ENCODE data around the gene TTLL10. TPM values are rescaled to one million over a fixed set of nuclear protein-coding genes. Genes with fewer than 3 reads are reported as not detected.

Gene TTLL10
- total and polyA plus RNA-seq, 2 of the 8 experiments (the other 6 are each of a cell fraction or from before 2014, with no cell fraction given): 1.1 to 1.7 TPM

DNA sequence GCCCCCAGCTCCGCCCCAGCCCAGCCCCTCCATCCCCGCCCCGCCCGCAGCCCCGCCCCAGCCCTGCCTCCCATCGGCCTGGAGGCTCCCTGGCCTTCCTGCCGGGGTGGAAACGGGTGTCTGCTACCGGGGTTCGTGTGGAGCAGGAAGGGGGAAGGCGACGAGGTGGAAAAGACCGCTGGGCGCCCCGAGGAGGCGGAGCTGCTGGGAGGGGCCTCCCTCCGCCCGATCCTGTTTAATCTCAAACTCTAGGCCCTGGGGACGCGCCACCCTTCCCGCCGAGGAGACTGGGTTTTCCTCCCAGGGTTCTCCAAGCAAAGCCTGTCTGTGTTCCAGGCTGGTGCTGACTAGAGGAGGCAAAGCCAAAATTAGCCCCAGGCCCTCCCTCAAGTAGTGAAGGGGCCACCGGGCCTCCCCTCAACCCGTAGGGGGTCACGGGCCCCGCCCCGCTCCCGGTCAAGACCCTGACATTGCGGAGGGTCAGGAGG, 16.2 kb upstream of the TTLL10 start:
- 1% methylated on average over 16 of the region's 29 CpGs; no CpG with 5 or more reads in 1 of the 2 experiments for WGBS, 2 experiments (ENCODE audit: extremely low coverage in 1 of 2, insufficient coverage in 1 of 2, insufficient read length in 1 of 2, insufficient replicate concordance in 2 of 2, low coverage in 1 of 2, low lambda C conversion rate in 2 of 2, missing lambda C conversion rate in 1 of 2)

More for the DNA sequence above, 16.2 kb upstream of the TTLL10 start:
- Histone ChIP-seq H3K4me1 (replicated peaks in 1 of 4; ENCODE audit: control insufficient read depth in 3 of 4, insufficient read depth in 4 of 4, low read length in 3 of 4) (peaks cover 0 to 22% (median 16%) of the 10 kb centered on the region in 4 experiments; a peak in 6 of 7 replicates), H3K4me3 (ENCODE audit: extremely low read depth in 1 of 4, insufficient read depth in 2 of 4, low read depth in 3 of 4, low read length in 4 of 4) (peak overlapping the region; percentile 22 to 68 (median 54)), H3K9ac (replicated peaks in 1 of 4; ENCODE audit: extremely low read depth in 1 of 4, low read depth in 3 of 4, low read length in 3 of 4) (peak overlapping the region in 3 of 4 experiments; percentile 20 to 53 (median 25); a peak in 2 of 7 replicates), H3K4ac (replicated peaks; ENCODE audit: insufficient read length, low read depth, low read length) (peak overlapping the region; percentile 32), H3K56ac (replicated peaks; ENCODE audit: insufficient read length, low read depth, low read length) (peak overlapping the region; percentile 77), H2BK5ac (ENCODE audit: low read depth, low read length) (peak overlapping the region; percentile 92; the same call in 1 of the 2 replicates), H3K27ac (ENCODE audit: low read depth, low read length) (peak overlapping the region; percentile 56; the same call in 1 of the 2 replicates), H3K9me3 (ENCODE audit: insufficient read depth in 2 of 2, low read depth in 1 of 2, low read length in 1 of 2) (peaks cover 9% of the 10 kb centered on the region in 2 experiments; a peak in 3 of 4 replicates), H4K91ac (replicated peaks; ENCODE audit: insufficient read length, low read length) (peak overlapping the region; percentile 73), H3K79me2 (ENCODE audit: control insufficient read depth in 1 of 2, insufficient read depth in 2 of 2, low read length in 2 of 2) (no peaks in the 10 kb centered on the region), H3K23ac (ENCODE audit: insufficient read length) (no peak overlapping the region), H4K20me1 (replicated peaks in 1 of 2; ENCODE audit: control insufficient read depth in 1 of 2, insufficient read depth in 2 of 2, low read length in 2 of 2) (no peaks in the 10 kb centered on the region), H2BK20ac (ENCODE audit: low read length) (no peak overlapping the region), H3K23me2 (ENCODE audit: low read depth, low read length) (peaks cover 5% of the 10 kb centered on the region; the same call in 1 of the 2 replicates), H2AFZ (ENCODE audit: low read length) (no peak overlapping the region), H3K18ac (ENCODE audit: extremely low read depth, low read length) (peak overlapping the region; percentile 93), H4K5ac (ENCODE audit: insufficient read length, low read depth, low read length) (peak overlapping the region; percentile 3), H3K27me3 (replicated peaks in 1 of 4; ENCODE audit: control insufficient read depth in 3 of 4, extremely low read depth in 1 of 4, insufficient read depth in 3 of 4, low read length in 3 of 4) (no peaks in the 10 kb centered on the region; a peak in 1 of 7 replicates), H3K36me3 (ENCODE audit: control insufficient read depth in 2 of 4, insufficient read depth in 4 of 4, low read length in 3 of 4) (no peaks in the 10 kb centered on the region), H2AK5ac (ENCODE audit: low read depth, low read length) (no peak overlapping the region), H4K8ac (ENCODE audit: extremely low read depth, insufficient read depth, low read length) (peak overlapping the region; percentile 85), H3K4me2 (ENCODE audit: insufficient read depth in 1 of 2, low read depth in 2 of 2, low read length in 2 of 2) (peak overlapping the region; percentile 72 to 83), H3K79me1 (ENCODE audit: low read depth, low read length) (no peaks in the 10 kb centered on the region), H2BK12ac (ENCODE audit: low read depth, low read length) (0 out of 2 replicates have a peak overlapping the region, but pooled peaks have one; percentile 17), H3K14ac (ENCODE audit: insufficient read length) (no peak overlapping the region), H2BK120ac (replicated peaks; ENCODE audit: low read depth, low read length) (no peak overlapping the region), H2BK15ac (ENCODE audit: low read length) (no peak overlapping the region)
- ChIA-PET CTCF (ENCODE audit: partially characterized antibody) (interaction anchor here (1.6 kb wide), 1 partner anchor 35 kb away, joined by 4 read pairs; no protein-coding TSS in a partner anchor), POLR2A (ENCODE audit: partially characterized antibody) (interaction anchor here (1.2 kb wide), 1 partner anchor 21 kb away, joined by 3 read pairs; no protein-coding TSS in a partner anchor)
- no peak for FAIRE-seq
- TF ChIP-seq POLR2A (IDR thresholded peaks at IDR 0.05; ENCODE audit: control extremely low read depth in 1 of 2, low read depth in 2 of 2, low read length in 2 of 2) (peak in 1 of 2 experiments; percentile 34; a peak in 1 of 3 replicates), CHD2 (IDR thresholded peaks at IDR 0.05; ENCODE audit: low read length) (no peak)
- DNase-seq (ENCODE audit: low read depth in 1 of 2, low spot score in 2 of 2): peak; percentile 54 to 83

Data from H1 (cell line).